Endodermal cell (in vitro differentiated cells): ENCODE measurements around the gene DSTN. TPM values are rescaled to one million over a fixed set of nuclear protein-coding genes. Genes with fewer than 3 reads are reported as not detected.
A peak's percentile ranks its signal among the peaks of the same experiment; 100 is the strongest.

Experiments
- DNase-seq: peaks from one replicate; pipeline ENCODE4 v3.0.0-alpha.2; 2017
- H3K27ac ChIP-seq: 2 replicates; pipeline ENCODE4 v1.5.1; 2013; ENCODE audit warnings: mild to moderate bottlenecking, low read depth, low read length, moderate library complexity
- H3K27me3 ChIP-seq: 2 replicates; pipeline ENCODE4 v1.6.1; 2013; ENCODE audit warnings: mild to moderate bottlenecking, low read length, moderate library complexity; ENCODE audit not compliant: insufficient read depth, control insufficient read depth, poor library complexity, severe bottlenecking
- H3K36me3 ChIP-seq: 2 replicates; pipeline ENCODE4 v1.7.0; 2013; ENCODE audit warnings: mild to moderate bottlenecking, low read length, moderate library complexity; ENCODE audit not compliant: control insufficient read depth, insufficient read depth
- H3K4me1 ChIP-seq: one replicate; pipeline ENCODE4 v1.7.0; 2013; ENCODE audit warnings: low read length; ENCODE audit not compliant: control insufficient read depth, insufficient read depth
- H3K4me3 ChIP-seq: 2 replicates; pipeline ENCODE4 v1.5.1; 2013; ENCODE audit warnings: mild to moderate bottlenecking, low read length, moderate library complexity
- H3K9ac ChIP-seq: 2 replicates; pipeline ENCODE4 v1.6.1; 2013; ENCODE audit warnings: mild to moderate bottlenecking, low read length, moderate library complexity; ENCODE audit not compliant: poor library complexity, severe bottlenecking; ENCODE audit errors: extremely low read depth
- H3K9me3 ChIP-seq: 2 replicates; pipeline ENCODE4 v1.6.1; 2013; ENCODE audit warnings: mild to moderate bottlenecking, low read length, moderate library complexity; ENCODE audit not compliant: control insufficient read depth
- H3K27ac Mint-ChIP-seq: 2 replicates; pipeline ENCODE4 v1.8.0; 2020; ENCODE audit warnings: mixed read lengths
- H3K27me3 Mint-ChIP-seq: 2 replicates; pipeline ENCODE4 v1.8.0; 2021; ENCODE audit warnings: mild to moderate bottlenecking, mixed read lengths; ENCODE audit not compliant: insufficient read depth
- H3K36me3 Mint-ChIP-seq: 2 replicates; pipeline ENCODE4 v1.8.0; 2020; ENCODE audit warnings: low read depth, mixed read lengths
- H3K4me1 Mint-ChIP-seq: 2 replicates; pipeline ENCODE4 v1.8.0; 2020; ENCODE audit warnings: mixed read lengths
- H3K4me3 Mint-ChIP-seq: 2 replicates; pipeline ENCODE4 v1.8.0; 2020; ENCODE audit warnings: mild to moderate bottlenecking, moderate library complexity, mixed read lengths
- H3K9me3 Mint-ChIP-seq: 2 replicates; pipeline ENCODE4 v1.8.0; 2020; ENCODE audit warnings: mild to moderate bottlenecking, mixed read lengths
- CTCF ChIP-seq: fragments of 200-600 bp; sonication (generic); conservative IDR thresholded peaks from 2 replicates; pipeline ENCODE4 v1.5.0; 2021; ENCODE audit warnings: antibody characterized with exemption, mild to moderate bottlenecking
- WGBS, 2 experiments: methylation state at CpG; one replicate each; pipeline versions ENCODE4 v1.1.5 to v1.1.7; 2013; ENCODE audit warnings: missing lambda C conversion rate in 2 of 2, mixed read lengths in 1 of 2; ENCODE audit not compliant: insufficient coverage in 1 of 2, insufficient read length in 1 of 2; 5-methylcytosine and 5-hydroxymethylcytosine counted together
- total RNA-seq, 2 donors: library from RNA; stranded (reverse); fragmentation: NEBNext Ultra II Directional in 1 of 2; extraction: Animal tissue kit (Norgen Biotek cat#: 25700) in 1 of 2; gene quantifications; 2 replicates in 1 of 2; 3 replicates in 1 of 2; pipeline ENCODE4 v1.2.1, GENCODE V29; 2021

DSTN gene
- total RNA-seq, 2 donors from 2014 or later: 196 to 204 TPM

- no peak for TF ChIP-seq CTCF
- Histone ChIP-seq H3K9ac (no peak overlapping the region), H3K9me3 (no peaks in the 10 kb centered on the region), H3K27ac (no peak overlapping the region), H3K36me3 (peaks cover 78% of the 10 kb centered on the region), H3K4me3 (no peak overlapping the region), H3K4me1 (no peaks in the 10 kb centered on the region), H3K27me3 (no peaks in the 10 kb centered on the region)
- H3K27me3 Mint-ChIP-seq: no peaks in the 10 kb centered on the region
- no peaks in the 10 kb centered on the region for H3K9me3 Mint-ChIP-seq
- peak overlapping the region; percentile 78 for H3K27ac Mint-ChIP-seq
- WGBS, 2 experiments: 88 to 100% methylated on average over 2 to 4 of the region's 4 CpGs
- H3K36me3 Mint-ChIP-seq: peaks cover 61% of the 10 kb centered on the region
- H3K4me3 Mint-ChIP-seq: no peak overlapping the region
- no peak for DNase-seq
- H3K4me1 Mint-ChIP-seq: no peaks in the 10 kb centered on the region
Observed at GRCh38 chr20:17637413-17637780, 67.5 kb downstream of the DSTN start.

GRCh38 chr20:17637985-17638640 is 68.2 kb downstream of the DSTN start:
- H3K9me3 Mint-ChIP-seq: no peaks in the 10 kb centered on the region
- no peak overlapping the region for H3K4me3 Mint-ChIP-seq
- H3K4me3 ChIP-seq: no peak overlapping the region
- no peak overlapping the region for H3K27ac Mint-ChIP-seq
- WGBS, 2 experiments: 90 to 95% methylated on average over 8 to 12 of the region's 13 CpGs
- TF ChIP-seq CTCF: no peak
- H3K36me3 Mint-ChIP-seq: peaks cover 56% of the 10 kb centered on the region
- no peak overlapping the region for H3K9ac ChIP-seq
- no peaks in the 10 kb centered on the region for H3K9me3 ChIP-seq
- DNase-seq: no peak
- no peaks in the 10 kb centered on the region for H3K4me1 ChIP-seq
- no peaks in the 10 kb centered on the region for H3K27me3 Mint-ChIP-seq
- no peaks in the 10 kb centered on the region for H3K27me3 ChIP-seq
- H3K36me3 ChIP-seq: peaks cover 79% of the 10 kb centered on the region
- H3K27ac ChIP-seq: no peak overlapping the region
- H3K4me1 Mint-ChIP-seq: no peaks in the 10 kb centered on the region

- Histone ChIP-seq H3K36me3 (peaks cover 79% of the 10 kb centered on the region), H3K4me3 (no peak overlapping the region), H3K27me3 (no peaks in the 10 kb centered on the region), H3K9ac (no peak overlapping the region), H3K9me3 (no peaks in the 10 kb centered on the region), H3K4me1 (no peaks in the 10 kb centered on the region), H3K27ac (no peak overlapping the region)
- no peak for TF ChIP-seq CTCF
- H3K36me3 Mint-ChIP-seq: peaks cover 51% of the 10 kb centered on the region
- no peaks in the 10 kb centered on the region for H3K9me3 Mint-ChIP-seq
- no peak overlapping the region for H3K4me3 Mint-ChIP-seq
- DNase-seq: no peak
- H3K27ac Mint-ChIP-seq: no peak overlapping the region
- H3K27me3 Mint-ChIP-seq: no peaks in the 10 kb centered on the region
- WGBS, 2 experiments: 94 to 96% methylated on average over 6 of the region's 6 CpGs
- no peaks in the 10 kb centered on the region for H3K4me1 Mint-ChIP-seq
Observed at GRCh38 chr20:17638835-17639407, 69.0 kb downstream of the DSTN start.
